MG63 (cell line): ENCODE results near the gene MLX. TPM values are rescaled to one million over a fixed set of nuclear protein-coding genes. Genes with fewer than 3 reads are reported as not detected.

Source experiments
- total RNA-seq: library from RNA; depleted of rRNA; stranded (reverse); fragments of >200 nt; shearing (Covaris generic); gene quantifications from 2 replicates; pipeline ENCODE4 v1.2.3, GENCODE V29; 2014; ENCODE audit warnings: low replicate concordance; rRNA removed

The MLX gene
- total RNA-seq, 1 experiment from 2014 or later: 40.0 TPM

Other genes with a start within 250 kb of the MLX start
- gene STAT3, start 178.7 kb upstream of the MLX start, total RNA-seq: 59.9 and 66.2 TPM in 2 replicates
- 799 and 958 TPM in 2 replicates for gene CAVIN1, start 143.8 kb upstream of the MLX start, total RNA-seq
- 15.9 and 28.0 TPM in 2 replicates for gene ATP6V0A1, start 108.2 kb upstream of the MLX start, total RNA-seq
- gene NAGLU, start 30.9 kb upstream of the MLX start, total RNA-seq: 18.5 and 46.4 TPM in 2 replicates
- gene HSD17B1, start 14.2 kb upstream of the MLX start, total RNA-seq: 0.59 and 2.8 TPM in 2 replicates
- 7.7 and 12.4 TPM in 2 replicates for gene COASY, start 5.0 kb upstream of the MLX start, total RNA-seq
- gene PSMC3IP, start 10.6 kb downstream of the MLX start, total RNA-seq: 5.6 and 29.6 TPM in 2 replicates
- 46.0 and 47.2 TPM in 2 replicates for gene RETREG3, start 42.3 kb downstream of the MLX start, total RNA-seq
- 65.4 and 69.8 TPM in 2 replicates for gene TUBG1, start 42.6 kb downstream of the MLX start, total RNA-seq
- gene TUBG2, start 92.2 kb downstream of the MLX start, total RNA-seq: 1.4 and 4.0 TPM in 2 replicates
- gene PLEKHH3, start 109.9 kb downstream of the MLX start, total RNA-seq: 16.5 and 54.1 TPM in 2 replicates
- 5.7 TPM in 1 of 2 replicates, not detected in the other for gene CCR10, start 114.7 kb downstream of the MLX start, total RNA-seq
- gene CNTNAP1, start 115.4 kb downstream of the MLX start, total RNA-seq: 9.2 and 9.3 TPM in 2 replicates
- 8.4 and 20.0 TPM in 2 replicates for gene EZH1, start 177.9 kb downstream of the MLX start, total RNA-seq
- not detected in 2 replicates for gene RAMP2, start 194.1 kb downstream of the MLX start, total RNA-seq
- 68.7 and 99.1 TPM in 2 replicates for gene VPS25, start 206.3 kb downstream of the MLX start, total RNA-seq
- not detected in 2 replicates for gene WNK4, start 213.5 kb downstream of the MLX start, total RNA-seq
- gene COA3, start 231.6 kb downstream of the MLX start, total RNA-seq: 65.1 and 90.5 TPM in 2 replicates
- not detected in 2 replicates for gene CNTD1, start 231.8 kb downstream of the MLX start, total RNA-seq